Measurements from ENCODE around the gene SPTBN1.

DNA sequence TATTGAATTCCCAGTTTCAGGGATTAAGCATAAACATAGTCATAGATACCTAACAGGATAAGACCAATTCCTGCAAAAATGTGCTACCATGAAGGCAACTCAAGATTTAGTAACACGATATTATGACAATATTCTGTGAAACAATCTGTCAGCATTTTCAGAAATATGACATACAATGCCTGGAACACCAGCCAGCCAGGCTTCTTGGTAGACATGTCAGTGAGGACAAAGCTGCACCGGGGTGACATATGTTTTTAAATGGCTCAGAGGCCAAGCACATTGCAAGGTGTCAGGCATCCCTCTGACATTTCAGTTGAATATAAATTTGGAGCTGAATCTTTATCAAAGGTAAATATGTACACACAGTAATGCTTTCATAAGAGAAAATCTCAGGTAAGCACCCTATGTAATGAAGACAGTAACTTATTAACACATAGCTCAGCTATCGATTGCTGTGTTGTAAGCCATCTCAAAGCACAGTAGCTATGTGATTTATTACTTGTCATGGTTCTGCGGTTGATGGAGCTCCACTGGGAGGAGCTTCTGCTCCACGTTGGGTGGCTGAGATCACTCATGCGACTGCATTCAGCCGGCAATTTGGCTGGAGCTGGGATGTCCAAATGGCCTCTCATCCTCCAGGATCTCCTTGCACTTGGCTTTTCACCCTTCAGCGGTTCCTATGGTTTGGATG lies 235.5 kb downstream of the SPTBN1 start:
- TF ChIP-seq EZH2 (IDR thresholded peaks at IDR 0.05; ENCODE audit: insufficient read depth, poor library complexity, severe bottlenecking) (no peak), EZH2phosphoT487 (IDR thresholded peaks at IDR 0.05; ENCODE audit: insufficient read depth, low read depth) (no peak)

All from GM23248 (cell line).